ENCODE results near the gene NAP1L5. TPM values are rescaled to one million over a fixed set of nuclear protein-coding genes. Genes with fewer than 3 reads are reported as not detected.

Gene NAP1L5
- total and polyA plus RNA-seq, 2 experiments from 2014 or later: 2.0 to 2.4 TPM

DNA sequence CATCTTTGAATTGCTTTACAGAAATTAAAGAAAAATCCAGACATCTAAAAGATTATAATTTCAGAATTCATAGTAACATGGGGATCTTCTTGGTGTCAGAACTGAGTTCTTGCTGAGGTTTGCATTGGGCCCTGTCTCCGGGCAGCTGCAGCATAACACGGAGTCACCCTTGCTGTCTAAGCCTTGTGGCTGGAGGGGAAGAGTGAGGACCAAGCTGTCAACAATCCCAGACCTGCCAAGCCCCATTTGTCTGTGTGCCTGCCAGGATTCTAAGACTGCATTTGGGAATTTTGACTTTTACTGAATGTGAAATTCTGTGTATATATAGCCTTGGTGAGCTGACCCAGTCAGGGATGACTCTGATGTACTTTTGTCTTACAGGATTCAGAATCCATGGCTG is 25.2 kb upstream of the NAP1L5 start (continued):
- no peak for TF ChIP-seq ETS1 (IDR thresholded peaks at IDR 0.05)
- no peak for TF ChIP-seq NANOG (IDR thresholded peaks at IDR 0.05; ENCODE audit: borderline replicate concordance)
- no peak for TF ChIP-seq ZNF114 (CRISPR knock-in tag; IDR thresholded peaks at IDR 0.05)

DNA sequence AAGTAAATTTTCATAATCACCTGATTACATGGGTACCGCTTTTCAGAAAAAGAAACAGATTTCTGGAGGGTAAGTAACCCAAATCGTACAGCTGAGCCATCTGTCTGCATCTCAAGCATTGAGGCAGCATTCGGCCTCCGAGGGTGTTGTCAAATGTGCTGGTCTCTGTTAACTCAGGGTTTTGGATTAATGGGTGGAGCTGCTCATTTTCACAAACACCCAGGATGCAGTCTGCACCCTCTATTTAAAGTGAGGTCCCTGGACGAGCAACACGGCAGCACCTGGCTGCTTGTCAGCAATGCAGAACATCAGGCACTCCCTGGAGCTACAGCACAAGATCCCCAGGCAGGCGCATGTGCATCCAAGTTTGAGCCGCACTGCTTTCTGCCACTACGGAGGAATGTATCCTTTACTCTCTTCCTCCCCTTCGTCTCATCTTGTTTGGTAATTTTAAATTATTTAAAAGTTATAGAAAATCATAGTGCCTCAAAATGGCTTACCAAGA is 24.7 kb upstream of the NAP1L5 start:
- H3K27ac Mint-ChIP-seq: no peak overlapping the region
- H3K4me3 Mint-ChIP-seq: no peak overlapping the region
- H3K9me3 Mint-ChIP-seq: peaks cover 13% of the 10 kb centered on the region
- Histone ChIP-seq H3K4me2 (no peak overlapping the region), H3K4me1 (ENCODE audit: insufficient read depth) (no peaks in the 10 kb centered on the region), H3K36me3 (ENCODE audit: insufficient read depth) (0 out of 2 replicates have a peak, but pooled peaks cover 1% of the 10 kb centered on the region), H3F3A (replicated peaks; ENCODE audit: low read depth) (no peaks in the 10 kb centered on the region), H3K27ac (ENCODE audit: low read depth) (no peak overlapping the region), H3K4me3 (no peak overlapping the region), H2AFZ (no peak overlapping the region), H4K20me1 (replicated peaks; ENCODE audit: insufficient read depth) (no peaks in the 10 kb centered on the region), H3K27me3 (ENCODE audit: insufficient read depth) (no peaks in the 10 kb centered on the region), H3K9me2 (ENCODE audit: insufficient read depth) (0 out of 2 replicates have a peak, but pooled peaks cover 3% of the 10 kb centered on the region), H3K79me2 (replicated peaks; ENCODE audit: insufficient read depth) (no peaks in the 10 kb centered on the region)
- H3K36me3 Mint-ChIP-seq (ENCODE audit: low read depth): peaks cover 12% of the 10 kb centered on the region
- DNase-seq (ENCODE audit: low spot score) (no peak), ATAC-seq (no peak)
- H3K4me1 Mint-ChIP-seq: peaks cover 12% of the 10 kb centered on the region; the same call in 2 of the 3 replicates
- peaks cover 6% of the 10 kb centered on the region for H3K27me3 Mint-ChIP-seq (ENCODE audit: insufficient read depth, low read depth, poor library complexity)
- TF ChIP-seq, protein P1, sequence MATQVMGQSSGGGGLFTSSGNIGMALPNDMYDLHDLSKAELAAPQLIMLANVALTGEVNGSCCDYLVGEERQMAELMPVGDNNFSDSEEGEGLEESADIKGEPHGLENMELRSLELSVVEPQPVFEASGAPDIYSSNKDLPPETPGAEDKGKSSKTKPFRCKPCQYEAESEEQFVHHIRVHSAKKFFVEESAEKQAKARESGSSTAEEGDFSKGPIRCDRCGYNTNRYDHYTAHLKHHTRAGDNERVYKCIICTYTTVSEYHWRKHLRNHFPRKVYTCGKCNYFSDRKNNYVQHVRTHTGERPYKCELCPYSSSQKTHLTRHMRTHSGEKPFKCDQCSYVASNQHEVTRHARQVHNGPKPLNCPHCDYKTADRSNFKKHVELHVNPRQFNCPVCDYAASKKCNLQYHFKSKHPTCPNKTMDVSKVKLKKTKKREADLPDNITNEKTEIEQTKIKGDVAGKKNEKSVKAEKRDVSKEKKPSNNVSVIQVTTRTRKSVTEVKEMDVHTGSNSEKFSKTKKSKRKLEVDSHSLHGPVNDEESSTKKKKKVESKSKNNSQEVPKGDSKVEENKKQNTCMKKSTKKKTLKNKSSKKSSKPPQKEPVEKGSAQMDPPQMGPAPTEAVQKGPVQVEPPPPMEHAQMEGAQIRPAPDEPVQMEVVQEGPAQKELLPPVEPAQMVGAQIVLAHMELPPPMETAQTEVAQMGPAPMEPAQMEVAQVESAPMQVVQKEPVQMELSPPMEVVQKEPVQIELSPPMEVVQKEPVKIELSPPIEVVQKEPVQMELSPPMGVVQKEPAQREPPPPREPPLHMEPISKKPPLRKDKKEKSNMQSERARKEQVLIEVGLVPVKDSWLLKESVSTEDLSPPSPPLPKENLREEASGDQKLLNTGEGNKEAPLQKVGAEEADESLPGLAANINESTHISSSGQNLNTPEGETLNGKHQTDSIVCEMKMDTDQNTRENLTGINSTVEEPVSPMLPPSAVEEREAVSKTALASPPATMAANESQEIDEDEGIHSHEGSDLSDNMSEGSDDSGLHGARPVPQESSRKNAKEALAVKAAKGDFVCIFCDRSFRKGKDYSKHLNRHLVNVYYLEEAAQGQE (IDR thresholded peaks at IDR 0.05; ENCODE audit: unreplicated experiment): no peak
- TF ChIP-seq JUNB (IDR thresholded peaks at IDR 0.05; ENCODE audit: unreplicated experiment) (no peak), POLR2AphosphoS5 (IDR thresholded peaks at IDR 0.05; ENCODE audit: low read depth) (no peak), NANOG (IDR thresholded peaks at IDR 0.05; ENCODE audit: borderline replicate concordance) (no peak), STAT1 (IDR thresholded peaks at IDR 0.05; ENCODE audit: unreplicated experiment) (no peak), EZH2phosphoT487 (IDR thresholded peaks at IDR 0.05; ENCODE audit: unreplicated experiment) (no peak), CTCF (conservative IDR thresholded peaks at IDR 0.05; ENCODE audit: low read depth in 2 of 2) (no peak), ZNF331 (CRISPR knock-in tag; IDR thresholded peaks at IDR 0.05; ENCODE audit: low read depth) (no peak), EZH2 (IDR thresholded peaks at IDR 0.05; ENCODE audit: low read depth, unreplicated experiment) (no peak), CREB1 (CRISPR knock-in tag; IDR thresholded peaks at IDR 0.05; ENCODE audit: low read depth) (no peak), ZNF462 (CRISPR knock-in tag; IDR thresholded peaks at IDR 0.05) (no peak)

All from GM23338 (cell line).